ENCODE data around the gene NFX1. TPM values are rescaled to one million over a fixed set of nuclear protein-coding genes. Genes with fewer than 3 reads are reported as not detected.

Gene NFX1
- total RNA-seq (10 to 100 TPM; 27.9 to 44.1 (median 34.5) TPM), polyA plus RNA-seq (10 to 100 TPM; 14.5 to 15.1 TPM)
- long read RNA-seq, donor 1, full-length matches to known transcripts = 27 of 63 reads
- long read RNA-seq, donor 1, partial matches to known transcripts = 10 of 63 reads
- long read RNA-seq, donor 1, other reads (novel, unspliced or antisense) = 26 of 63 reads
- long read RNA-seq, donor 2, full-length matches to known transcripts = 40 of 84 reads
- long read RNA-seq, donor 2, partial matches to known transcripts = 10 of 84 reads
- long read RNA-seq, donor 2, other reads (novel, unspliced or antisense) = 34 of 84 reads
- long read RNA-seq, donor 3, full-length matches to known transcripts = 66 of 130 reads
- long read RNA-seq, donor 3, partial matches to known transcripts = 22 of 130 reads
- long read RNA-seq, donor 3, other reads (novel, unspliced or antisense) = 42 of 130 reads

GRCh38 chr9:33290247-33291030, at the start of gene NFX1:
Gene NFX1, plus strand, starts transcription at chr9:33290516. Its CDS starts 57 bp downstream, at chr9:33290573.
- Histone ChIP-seq H3K36me3 (peaks cover 0 to 49% (median 9%) of the 10 kb centered on the region in 9 donors), H3K9me3 (no peaks in the 10 kb centered on the region), H3K4me3 (peak within 1 kb of the TSS; percentile 59 to 94 (median 79)), H3K4me1 (peaks cover 0 to 60% (median 43%) of the 10 kb centered on the region in 9 donors), H3K27me3 (no peaks in the 10 kb centered on the region), H3K27ac (peak within 1 kb of the TSS; percentile 94 to 100 (median 98))
- 0% methylated on average over 63 of the region's 63 CpGs for WGBS, 2 donors
- TF ChIP-seq CTCF (IDR thresholded peaks at IDR 0.05) = no peak
- intact Hi-C loops (cut with DNase I) = no loop called here
- ATAC-seq = peak; percentile 93 to 97 (median 94)
- peak; percentile 97 for DNase-seq

DNA sequence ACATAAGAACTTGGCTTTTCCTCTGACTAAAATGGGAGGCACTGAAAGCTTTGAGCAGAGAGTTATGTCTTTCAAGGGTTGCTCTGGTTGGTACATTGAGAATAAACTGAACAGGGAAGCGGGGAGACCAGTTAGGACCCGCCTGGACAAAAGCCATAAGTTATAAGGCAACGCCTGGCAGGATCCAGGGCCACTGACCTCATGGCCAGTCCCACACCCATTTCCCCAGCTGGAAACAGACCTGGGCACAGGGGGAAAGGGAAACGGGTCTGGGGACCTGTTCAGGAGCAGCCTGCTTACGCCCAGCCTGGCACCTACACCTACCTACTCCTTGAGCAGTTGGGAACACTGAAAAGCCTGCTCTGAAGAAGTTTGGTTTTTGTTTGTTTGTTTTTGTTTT, 49.0 kb upstream of the NFX1 start:
- H3K4me3 ChIP-seq = no peak overlapping the region
- ATAC-seq = no peak
- no peak overlapping the region for H3K27ac ChIP-seq
- H3K4me1 ChIP-seq = peaks cover 0 to 13% (median 9%) of the 10 kb centered on the region in 9 donors
- 80 to 87% methylated on average over 5 of the region's 5 CpGs for WGBS, 2 donors
- TF ChIP-seq CTCF (IDR thresholded peaks at IDR 0.05) = no peak
- H3K27me3 ChIP-seq = no peaks in the 10 kb centered on the region
- H3K36me3 ChIP-seq = no peaks in the 10 kb centered on the region
- intact Hi-C loops (cut with DNase I) = no loop called here
- DNase-seq = no peak
- H3K9me3 ChIP-seq = no peaks in the 10 kb centered on the region

GRCh38 chr9:33242609-33243134, 47.6 kb upstream of the NFX1 start:
- 81 to 85% methylated on average over 6 of the region's 6 CpGs for WGBS, 2 donors
- H3K36me3 ChIP-seq = peaks cover 0 to 4% (median 0%) of the 10 kb centered on the region in 9 donors
- no peak overlapping the region for H3K27ac ChIP-seq
- no peak overlapping the region for H3K4me3 ChIP-seq
- ATAC-seq (no peak), DNase-seq (no peak)
- H3K27me3 ChIP-seq = no peaks in the 10 kb centered on the region
- TF ChIP-seq CTCF (IDR thresholded peaks at IDR 0.05) = no peak
- peaks cover 0 to 13% (median 9%) of the 10 kb centered on the region in 9 donors for H3K4me1 ChIP-seq
- intact Hi-C loops (cut with DNase I) = no loop called here
- H3K9me3 ChIP-seq = no peaks in the 10 kb centered on the region

- peaks cover 0 to 17% (median 0%) of the 10 kb centered on the region in 9 donors for H3K36me3 ChIP-seq
- H3K27ac ChIP-seq = no peak overlapping the region
- WGBS, 2 donors = 89 to 90% methylated on average over 9 of the region's 9 CpGs
- peaks cover 0 to 13% (median 9%) of the 10 kb centered on the region in 9 donors for H3K4me1 ChIP-seq
- DNase-seq (no peak), ATAC-seq (no peak)
- intact Hi-C loops (cut with DNase I) = no loop called here
- no peak overlapping the region for H3K4me3 ChIP-seq
- no peaks in the 10 kb centered on the region for H3K27me3 ChIP-seq
- no peaks in the 10 kb centered on the region for H3K9me3 ChIP-seq
- TF ChIP-seq CTCF (IDR thresholded peaks at IDR 0.05) = no peak
Observed at GRCh38 chr9:33244137-33244784, 46.1 kb upstream of the NFX1 start.
